Neural cell (in vitro differentiated cells): ENCODE measurements around the gene ONECUT3. TPM values are rescaled to one million over a fixed set of nuclear protein-coding genes. Genes with fewer than 3 reads are reported as not detected.

Experiments
- H2AFZ ChIP-seq: fragments of 200-600, 300-800 bp; sonication (generic), shearing (Covaris generic); 2 replicates; pipeline ENCODE4 v1.6.0; 2014; ENCODE audit warnings: low read depth, mild to moderate bottlenecking, antibody characterized with exemption, low read length, moderate library complexity
- H3F3A ChIP-seq: fragments of 200-600 bp; shearing (Covaris generic); 2 replicates; pipeline ENCODE4 v1.6.1; 2016; ENCODE audit warnings: mild to moderate bottlenecking, moderate library complexity, mixed read lengths, antibody characterized with exemption, low read length; ENCODE audit not compliant: insufficient read depth, poor library complexity, severe bottlenecking
- H3K27ac ChIP-seq: fragments of 200-600, 300-800 bp; sonication (generic), shearing (Covaris generic); 2 replicates; pipeline ENCODE4 v1.5.1; 2014; ENCODE audit warnings: mild to moderate bottlenecking, low read length, moderate library complexity
- H3K27me3 ChIP-seq: fragments of 300-800, 200-600 bp; sonication (generic), shearing (Covaris generic); 2 replicates; pipeline ENCODE4 v1.6.0; 2014; ENCODE audit warnings: mild to moderate bottlenecking, low read depth, low read length, moderate library complexity; ENCODE audit not compliant: insufficient read depth
- H3K36me3 ChIP-seq: fragments of 300-800, 200-600 bp; sonication (generic), shearing (Covaris generic); 2 replicates; pipeline ENCODE4 v1.5.1; 2014; ENCODE audit warnings: mild to moderate bottlenecking, antibody characterized with exemption, low read length, moderate library complexity; ENCODE audit not compliant: insufficient read depth
- H3K4me2 ChIP-seq: fragments of 300-800, 200-600 bp; sonication (generic), shearing (Covaris generic); 2 replicates; pipeline ENCODE4 v1.6.0; 2014; ENCODE audit warnings: mild to moderate bottlenecking, low read length
- H3K4me3 ChIP-seq: fragments of 300-800, 200-600 bp; sonication (generic), shearing (Covaris generic); 2 replicates; pipeline ENCODE4 v1.5.1; 2014; ENCODE audit warnings: mild to moderate bottlenecking, low read length, moderate library complexity
- H3K79me2 ChIP-seq: fragments of 200-600 bp; shearing (Covaris generic); replicated peaks from 2 replicates; pipeline ENCODE4 v1.6.0; 2014; ENCODE audit warnings: mild to moderate bottlenecking, low read length, moderate library complexity; ENCODE audit not compliant: insufficient read depth
- H3K9ac ChIP-seq: fragments of 300-800, 200-600 bp; sonication (generic), shearing (Covaris generic); 2 replicates; pipeline ENCODE4 v1.6.1; 2016; ENCODE audit warnings: mild to moderate bottlenecking, low read length, mixed read lengths
- H3K9me2 ChIP-seq: fragments of 200-600 bp; shearing (Covaris generic); 2 replicates; pipeline ENCODE4 v1.6.1; 2016; ENCODE audit warnings: mild to moderate bottlenecking, low read length, mixed read lengths; ENCODE audit not compliant: insufficient read depth
- H3K9me3 ChIP-seq: fragments of 200-600, 300-800 bp; sonication (generic), shearing (Covaris generic); 2 replicates; pipeline ENCODE4 v1.6.1; 2016; ENCODE audit warnings: mild to moderate bottlenecking, mixed run types, low read length, moderate library complexity, mixed read lengths
- H4K20me1 ChIP-seq: fragments of 200-600 bp; shearing (Covaris generic); 2 replicates; pipeline ENCODE4 v1.6.1; 2016; ENCODE audit warnings: mild to moderate bottlenecking, mixed run types; ENCODE audit not compliant: insufficient read depth
- EP300 ChIP-seq: fragments of 450-650 bp; conservative IDR thresholded peaks from 2 replicates; pipeline ENCODE4 v1.6.1; 2014; ENCODE audit warnings: antibody characterized with exemption, mild to moderate bottlenecking, moderate library complexity; ENCODE audit not compliant: poor library complexity, severe bottlenecking
- EZH2 ChIP-seq: fragments of 200-600, 300-800 bp; shearing (Covaris generic), sonication (generic); IDR thresholded peaks from 2 replicates; pipeline ENCODE4 v1.6.1; 2014; ENCODE audit warnings: antibody characterized with exemption, low read length, borderline replicate concordance, mild to moderate bottlenecking; ENCODE audit not compliant: insufficient read depth, poor library complexity, severe bottlenecking
- MXI1 ChIP-seq: fragments of 450-650 bp; conservative IDR thresholded peaks from 2 replicates; pipeline ENCODE4 v1.6.1; 2014; ENCODE audit warnings: antibody characterized with exemption, mild to moderate bottlenecking; ENCODE audit not compliant: poor library complexity, severe bottlenecking
- POLR2AphosphoS5 ChIP-seq: IDR thresholded peaks from 2 replicates; pipeline ENCODE4 v1.6.1; 2012
- RAD21 ChIP-seq: fragments of 450-650 bp; conservative IDR thresholded peaks from 2 replicates; pipeline ENCODE4 v1.6.1; 2014; ENCODE audit warnings: antibody characterized with exemption, mild to moderate bottlenecking, moderate library complexity
- SMC3 ChIP-seq: fragments of 450-650 bp; conservative IDR thresholded peaks from 2 replicates; pipeline ENCODE4 v1.6.1; 2014; ENCODE audit warnings: antibody characterized with exemption, mild to moderate bottlenecking, moderate library complexity; ENCODE audit not compliant: poor library complexity
- TAF1 ChIP-seq: IDR thresholded peaks from 2 replicates; pipeline ENCODE4 v1.6.1; 2012; ENCODE audit warnings: low read depth
- polyA plus RNA-seq: library from polyadenylated mRNA; depleted of rRNA; stranded (reverse); fragments of >200 nt; gene quantifications from 2 replicates; pipeline ENCODE4 v1.2.3, GENCODE V29; 2014
- TF ChIP-seq, protein P1 (sequence below): fragments of 450-650 bp; IDR thresholded peaks from 2 replicates; pipeline ENCODE4 v1.5.1; 2014; ENCODE audit warnings: antibody characterized with exemption, mild to moderate bottlenecking, moderate library complexity; ENCODE audit not compliant: poor library complexity, severe bottlenecking
- TF ChIP-seq, protein P2 (sequence below): IDR thresholded peaks from 2 replicates; pipeline ENCODE4 v1.6.1; 2012; ENCODE audit warnings: borderline replicate concordance

ONECUT3 gene
- polyA plus RNA-seq, 1 donor from 2014 or later, result 0.45 TPM

- Histone ChIP-seq H3K4me2 (no peak overlapping the region), H3K27me3 (peaks cover 91% of the 10 kb centered on the region), H3K27ac (no peak overlapping the region), H3K9me3 (peaks cover 22% of the 10 kb centered on the region), H4K20me1 (no peaks in the 10 kb centered on the region), H3K36me3 (no peaks in the 10 kb centered on the region), H3K9ac (no peak overlapping the region), H3K79me2 (no peaks in the 10 kb centered on the region), H2AFZ (no peak overlapping the region), H3F3A (no peaks in the 10 kb centered on the region), H3K4me3 (no peak overlapping the region), H3K9me2 (no peaks in the 10 kb centered on the region)
- TF ChIP-seq, protein P1, sequence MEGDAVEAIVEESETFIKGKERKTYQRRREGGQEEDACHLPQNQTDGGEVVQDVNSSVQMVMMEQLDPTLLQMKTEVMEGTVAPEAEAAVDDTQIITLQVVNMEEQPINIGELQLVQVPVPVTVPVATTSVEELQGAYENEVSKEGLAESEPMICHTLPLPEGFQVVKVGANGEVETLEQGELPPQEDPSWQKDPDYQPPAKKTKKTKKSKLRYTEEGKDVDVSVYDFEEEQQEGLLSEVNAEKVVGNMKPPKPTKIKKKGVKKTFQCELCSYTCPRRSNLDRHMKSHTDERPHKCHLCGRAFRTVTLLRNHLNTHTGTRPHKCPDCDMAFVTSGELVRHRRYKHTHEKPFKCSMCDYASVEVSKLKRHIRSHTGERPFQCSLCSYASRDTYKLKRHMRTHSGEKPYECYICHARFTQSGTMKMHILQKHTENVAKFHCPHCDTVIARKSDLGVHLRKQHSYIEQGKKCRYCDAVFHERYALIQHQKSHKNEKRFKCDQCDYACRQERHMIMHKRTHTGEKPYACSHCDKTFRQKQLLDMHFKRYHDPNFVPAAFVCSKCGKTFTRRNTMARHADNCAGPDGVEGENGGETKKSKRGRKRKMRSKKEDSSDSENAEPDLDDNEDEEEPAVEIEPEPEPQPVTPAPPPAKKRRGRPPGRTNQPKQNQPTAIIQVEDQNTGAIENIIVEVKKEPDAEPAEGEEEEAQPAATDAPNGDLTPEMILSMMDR, result peak; percentile 41
- no peak for TF ChIP-seq EP300
These were observed 21.9 kb downstream of the ONECUT3 start for GRCh38 chr19:1774989-1775772.

DNA sequence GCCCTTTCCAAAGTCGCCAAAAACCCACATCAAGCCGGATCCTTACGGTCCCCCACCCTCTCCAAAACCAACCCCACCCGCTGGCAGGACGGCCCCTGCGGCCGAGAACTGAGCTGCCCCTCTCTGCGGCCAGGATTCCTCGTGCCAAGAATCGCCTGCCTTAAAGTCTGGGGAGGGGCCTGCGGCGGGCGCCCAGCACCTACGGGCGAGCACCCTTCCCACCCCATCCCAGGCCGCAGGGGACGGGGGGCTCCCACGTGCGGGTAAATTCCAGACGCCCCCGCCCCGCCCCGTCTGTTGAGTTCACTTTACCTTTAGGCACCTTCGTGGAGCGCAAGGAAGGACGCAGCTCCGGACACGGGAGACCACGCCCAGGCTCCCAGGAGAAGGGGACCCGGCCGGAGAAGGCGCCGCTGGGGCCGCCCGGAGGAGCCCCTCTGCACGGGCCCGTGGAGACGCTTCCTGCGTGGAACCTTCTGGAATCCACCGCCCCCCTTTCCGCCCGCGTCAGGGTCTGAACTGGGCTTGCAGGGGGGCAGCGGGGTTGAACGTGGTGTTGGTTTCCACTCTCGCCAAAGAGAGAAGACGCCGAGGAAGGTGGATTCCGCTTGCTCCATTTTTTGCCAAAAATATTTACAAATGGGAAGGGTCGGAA, 22.8 kb downstream of the ONECUT3 start:
- TF ChIP-seq, protein P1, result no peak
- TF ChIP-seq MXI1 (no peak), SMC3 (no peak), POLR2AphosphoS5 (no peak), EP300 (no peak), TAF1 (no peak), RAD21 (no peak), EZH2 (no peak)
- TF ChIP-seq, protein P2, sequence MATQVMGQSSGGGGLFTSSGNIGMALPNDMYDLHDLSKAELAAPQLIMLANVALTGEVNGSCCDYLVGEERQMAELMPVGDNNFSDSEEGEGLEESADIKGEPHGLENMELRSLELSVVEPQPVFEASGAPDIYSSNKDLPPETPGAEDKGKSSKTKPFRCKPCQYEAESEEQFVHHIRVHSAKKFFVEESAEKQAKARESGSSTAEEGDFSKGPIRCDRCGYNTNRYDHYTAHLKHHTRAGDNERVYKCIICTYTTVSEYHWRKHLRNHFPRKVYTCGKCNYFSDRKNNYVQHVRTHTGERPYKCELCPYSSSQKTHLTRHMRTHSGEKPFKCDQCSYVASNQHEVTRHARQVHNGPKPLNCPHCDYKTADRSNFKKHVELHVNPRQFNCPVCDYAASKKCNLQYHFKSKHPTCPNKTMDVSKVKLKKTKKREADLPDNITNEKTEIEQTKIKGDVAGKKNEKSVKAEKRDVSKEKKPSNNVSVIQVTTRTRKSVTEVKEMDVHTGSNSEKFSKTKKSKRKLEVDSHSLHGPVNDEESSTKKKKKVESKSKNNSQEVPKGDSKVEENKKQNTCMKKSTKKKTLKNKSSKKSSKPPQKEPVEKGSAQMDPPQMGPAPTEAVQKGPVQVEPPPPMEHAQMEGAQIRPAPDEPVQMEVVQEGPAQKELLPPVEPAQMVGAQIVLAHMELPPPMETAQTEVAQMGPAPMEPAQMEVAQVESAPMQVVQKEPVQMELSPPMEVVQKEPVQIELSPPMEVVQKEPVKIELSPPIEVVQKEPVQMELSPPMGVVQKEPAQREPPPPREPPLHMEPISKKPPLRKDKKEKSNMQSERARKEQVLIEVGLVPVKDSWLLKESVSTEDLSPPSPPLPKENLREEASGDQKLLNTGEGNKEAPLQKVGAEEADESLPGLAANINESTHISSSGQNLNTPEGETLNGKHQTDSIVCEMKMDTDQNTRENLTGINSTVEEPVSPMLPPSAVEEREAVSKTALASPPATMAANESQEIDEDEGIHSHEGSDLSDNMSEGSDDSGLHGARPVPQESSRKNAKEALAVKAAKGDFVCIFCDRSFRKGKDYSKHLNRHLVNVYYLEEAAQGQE, result no peak
- Histone ChIP-seq H3K36me3 (no peaks in the 10 kb centered on the region), H3K27ac (no peak overlapping the region), H3K9ac (no peak overlapping the region), H2AFZ (no peak overlapping the region), H4K20me1 (no peaks in the 10 kb centered on the region), H3K27me3 (peaks cover 90% of the 10 kb centered on the region), H3F3A (no peaks in the 10 kb centered on the region), H3K4me3 (no peak overlapping the region), H3K79me2 (no peaks in the 10 kb centered on the region), H3K9me2 (no peaks in the 10 kb centered on the region), H3K4me2 (no peak overlapping the region), H3K9me3 (peaks cover 16% of the 10 kb centered on the region)
